ENCODE data around the gene STRAP.

- TF ChIP-seq POLR2A (IDR thresholded peaks at IDR 0.05) (no peak), CTCF (IDR thresholded peaks at IDR 0.05) (no peak)
Observed at GRCh38 chr12:15851045-15851620, 31.1 kb upstream of the STRAP start.
